ENCODE data around the gene PDGFC.

Gene PDGFC

GRCh38 chr4:156963419-156963818, 8.2 kb downstream of the PDGFC start:
- no peaks in the 10 kb centered on the region for H3K4me1 Mint-ChIP-seq (ENCODE audit: low read depth)
- no peaks in the 10 kb centered on the region for H3K9me3 Mint-ChIP-seq
- H3K36me3 Mint-ChIP-seq (ENCODE audit: low read depth): no peaks in the 10 kb centered on the region
- peaks cover 3% of the 10 kb centered on the region for H3K27me3 Mint-ChIP-seq (ENCODE audit: low read depth)
- H3K4me3 Mint-ChIP-seq: no peak overlapping the region
- no peak overlapping the region for H3K27ac Mint-ChIP-seq

DNA sequence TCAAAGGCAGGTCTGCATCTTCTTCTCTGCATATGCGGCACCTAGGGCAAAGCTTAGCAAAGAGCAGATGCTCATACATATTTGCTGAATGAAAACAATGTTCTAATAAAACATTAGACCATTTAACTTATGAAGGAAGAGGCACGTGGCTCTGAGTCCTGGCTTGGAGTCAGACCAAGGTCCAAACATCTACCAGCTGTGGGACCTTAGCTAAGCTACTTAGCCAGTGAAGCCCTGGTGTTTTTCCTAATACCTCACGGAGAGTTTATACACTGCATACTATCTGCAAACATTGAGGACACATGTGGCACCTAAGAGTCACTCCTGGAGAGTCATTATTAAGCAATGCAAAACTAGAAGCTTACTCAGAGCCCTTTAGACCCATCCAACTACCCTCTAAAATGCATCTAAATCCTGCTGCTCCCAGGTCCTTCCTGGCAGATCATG, 9.0 kb downstream of the PDGFC start:
- Mint-ChIP-seq H3K9me3 (no peaks in the 10 kb centered on the region), H3K27ac (no peak overlapping the region), H3K36me3 (ENCODE audit: low read depth) (no peaks in the 10 kb centered on the region), H3K4me1 (ENCODE audit: low read depth) (no peaks in the 10 kb centered on the region), H3K4me3 (no peak overlapping the region), H3K27me3 (ENCODE audit: low read depth) (no peaks in the 10 kb centered on the region)

GRCh38 chr4:156962058-156962358, 9.6 kb downstream of the PDGFC start:
- Mint-ChIP-seq H3K4me1 (ENCODE audit: low read depth) (no peaks in the 10 kb centered on the region), H3K27me3 (ENCODE audit: low read depth) (no peaks in the 10 kb centered on the region), H3K27ac (no peak overlapping the region), H3K9me3 (no peaks in the 10 kb centered on the region), H3K36me3 (ENCODE audit: low read depth) (no peaks in the 10 kb centered on the region), H3K4me3 (no peak overlapping the region)

DNA sequence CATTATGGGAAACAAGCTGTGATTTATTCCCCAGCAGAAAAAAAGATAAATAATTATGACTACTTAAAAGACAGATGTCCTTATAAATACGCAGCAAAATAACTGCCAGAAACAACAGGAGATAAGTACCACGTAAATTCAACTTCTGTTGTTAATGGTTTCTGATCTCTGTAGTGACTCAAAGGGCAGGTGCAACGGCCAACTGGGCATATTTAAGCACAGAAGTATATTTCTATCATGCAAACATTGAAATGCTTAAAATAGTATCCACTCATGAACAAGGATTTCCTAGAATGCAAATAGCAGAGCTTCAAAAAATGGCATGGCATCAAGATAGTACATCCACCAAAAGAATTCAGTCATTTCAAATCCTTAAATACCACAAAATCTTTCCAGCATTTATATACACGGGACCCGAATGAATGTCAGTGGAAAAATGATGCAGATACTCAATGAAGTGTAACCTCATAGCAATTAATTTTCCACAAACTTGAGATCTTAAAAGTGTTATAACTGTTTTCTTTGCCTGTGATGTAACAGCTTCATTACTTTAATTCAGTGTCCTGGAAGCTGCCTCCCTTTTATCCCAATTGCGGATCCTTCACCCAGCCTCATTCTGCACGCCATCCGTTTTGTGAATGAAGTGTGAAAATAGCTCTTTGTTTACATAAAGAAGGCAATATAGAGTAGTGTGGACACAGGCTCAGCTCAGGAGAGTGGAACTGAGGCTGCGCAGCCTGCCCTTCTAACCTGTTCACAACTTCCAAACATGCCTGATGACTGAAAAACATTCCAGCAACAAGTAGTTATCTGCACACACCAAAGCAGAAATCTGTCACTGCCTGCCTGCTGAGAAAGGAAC, 10.2 kb downstream of the PDGFC start:
- H3K4me3 Mint-ChIP-seq: no peak overlapping the region
- no peaks in the 10 kb centered on the region for H3K27me3 Mint-ChIP-seq (ENCODE audit: low read depth)
- H3K4me1 Mint-ChIP-seq (ENCODE audit: low read depth): no peaks in the 10 kb centered on the region
- H3K27ac Mint-ChIP-seq: no peak overlapping the region
- H3K9me3 Mint-ChIP-seq: no peaks in the 10 kb centered on the region
- no peaks in the 10 kb centered on the region for H3K36me3 Mint-ChIP-seq (ENCODE audit: low read depth)

DNA sequence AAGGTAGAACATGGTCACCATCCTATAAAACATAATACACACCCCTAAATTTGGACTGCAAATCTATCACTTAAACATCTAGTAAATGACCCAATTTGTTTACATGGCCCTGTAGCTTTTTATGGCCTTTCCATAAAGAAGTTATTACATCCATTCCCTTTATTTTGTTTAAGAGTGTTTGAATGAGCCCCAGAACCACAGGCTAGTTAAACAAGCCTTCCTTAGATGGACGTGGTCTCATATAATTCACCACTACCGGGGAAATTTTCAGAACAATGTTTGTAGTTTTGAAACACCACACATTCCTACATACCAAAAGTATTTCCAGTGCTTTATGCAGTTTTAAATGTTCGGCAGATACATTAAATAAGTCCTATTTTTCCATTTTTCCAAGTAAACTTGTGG, 12.3 kb downstream of the PDGFC start:
- Mint-ChIP-seq H3K9me3 (no peaks in the 10 kb centered on the region), H3K27ac (no peak overlapping the region), H3K27me3 (ENCODE audit: low read depth) (no peaks in the 10 kb centered on the region), H3K4me1 (ENCODE audit: low read depth) (no peaks in the 10 kb centered on the region), H3K4me3 (no peak overlapping the region), H3K36me3 (ENCODE audit: low read depth) (no peaks in the 10 kb centered on the region)

DNA sequence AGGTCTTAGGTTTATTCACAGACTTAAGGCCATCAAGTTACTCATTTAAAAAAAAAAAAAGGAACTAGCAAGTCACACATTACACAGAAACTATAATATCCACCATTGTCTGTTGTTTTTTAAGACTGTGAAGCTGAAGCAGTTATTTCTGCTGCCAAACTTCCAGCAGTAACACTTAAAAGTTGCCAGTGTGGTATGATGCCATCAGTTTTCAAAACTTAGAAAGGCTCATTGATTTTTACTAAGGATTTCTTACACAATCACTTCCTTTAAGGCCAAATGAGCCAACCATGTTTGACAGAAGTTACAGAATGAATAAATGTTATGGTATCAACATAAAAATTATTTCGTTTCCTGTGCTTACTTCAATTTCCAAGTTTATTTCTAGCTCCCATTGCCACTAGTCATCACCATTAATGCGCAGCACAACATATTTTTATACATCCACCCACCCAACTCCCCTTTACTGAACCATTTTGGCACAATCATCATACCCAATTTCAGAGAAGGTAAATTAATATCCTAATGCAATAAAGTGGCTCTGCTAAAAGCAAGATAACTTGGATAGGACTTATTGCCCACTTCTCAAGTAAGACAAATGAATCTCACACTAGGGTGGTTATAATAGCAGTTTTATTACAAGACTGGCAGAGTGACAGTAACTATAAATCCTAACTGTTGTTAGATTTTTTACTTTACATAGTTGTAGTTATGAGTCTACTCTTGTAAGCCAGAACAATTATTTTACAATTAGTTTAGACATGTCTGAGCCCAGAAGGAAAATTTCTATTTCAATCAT, 13.1 kb downstream of the PDGFC start:
- Mint-ChIP-seq H3K4me1 (ENCODE audit: low read depth) (no peaks in the 10 kb centered on the region), H3K36me3 (ENCODE audit: low read depth) (no peaks in the 10 kb centered on the region), H3K27ac (no peak overlapping the region), H3K9me3 (no peaks in the 10 kb centered on the region), H3K4me3 (no peak overlapping the region), H3K27me3 (ENCODE audit: low read depth) (no peaks in the 10 kb centered on the region)

GRCh38 chr4:156957556-156957955, 14.0 kb downstream of the PDGFC start:
- H3K27ac Mint-ChIP-seq: no peak overlapping the region
- H3K27me3 Mint-ChIP-seq (ENCODE audit: low read depth): no peaks in the 10 kb centered on the region
- no peak overlapping the region for H3K4me3 Mint-ChIP-seq
- no peaks in the 10 kb centered on the region for H3K36me3 Mint-ChIP-seq (ENCODE audit: low read depth)
- no peaks in the 10 kb centered on the region for H3K9me3 Mint-ChIP-seq
- no peaks in the 10 kb centered on the region for H3K4me1 Mint-ChIP-seq (ENCODE audit: low read depth)

DNA sequence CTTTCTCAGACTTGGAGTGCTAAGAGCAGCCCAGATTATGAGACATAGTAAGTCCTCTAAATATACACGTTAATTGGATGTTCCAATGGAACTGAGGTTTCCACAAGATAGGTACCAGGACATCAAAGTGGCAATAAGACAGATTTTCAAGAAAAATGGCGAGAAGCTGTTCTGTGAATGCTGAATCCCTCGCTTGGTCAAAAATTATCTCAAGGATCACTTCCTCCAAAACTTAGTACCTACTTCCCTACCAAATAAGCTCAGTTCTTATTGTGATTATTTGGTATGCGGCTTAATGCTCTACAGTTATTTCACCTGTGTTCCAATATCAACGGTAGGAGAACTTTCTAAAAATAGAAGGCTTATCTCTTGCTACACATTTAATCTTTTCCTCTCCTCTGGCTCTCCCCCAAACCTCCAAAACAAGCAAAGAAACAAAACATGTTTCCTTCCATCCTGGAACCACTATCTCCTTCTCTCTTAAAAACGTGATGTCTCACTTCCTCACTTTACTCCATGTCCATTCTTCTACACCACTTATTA, 14.7 kb downstream of the PDGFC start:
- H3K36me3 Mint-ChIP-seq (ENCODE audit: low read depth): no peaks in the 10 kb centered on the region
- H3K27me3 Mint-ChIP-seq (ENCODE audit: low read depth): no peaks in the 10 kb centered on the region
- no peaks in the 10 kb centered on the region for H3K9me3 Mint-ChIP-seq
- H3K4me3 Mint-ChIP-seq: no peak overlapping the region
- no peak overlapping the region for H3K27ac Mint-ChIP-seq
- no peaks in the 10 kb centered on the region for H3K4me1 Mint-ChIP-seq (ENCODE audit: low read depth)

DNA sequence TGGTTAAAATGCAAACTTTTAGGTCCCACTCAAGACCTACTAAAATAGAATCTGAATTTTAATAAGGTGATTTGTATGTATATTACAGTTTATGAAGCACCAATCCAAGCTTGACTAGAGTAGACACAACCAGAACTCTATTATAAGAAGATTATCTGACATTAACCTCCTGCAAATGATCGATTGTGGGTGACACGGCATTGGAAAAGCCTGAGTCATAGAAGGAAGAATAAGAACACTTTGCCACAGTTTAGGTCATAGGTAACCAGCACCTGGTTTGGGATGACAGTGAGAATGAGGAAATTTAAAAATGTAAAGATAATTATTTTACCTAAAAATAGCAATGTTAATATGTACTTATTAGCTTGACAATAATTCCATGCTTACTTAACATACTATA, 15.2 kb downstream of the PDGFC start:
- Mint-ChIP-seq H3K36me3 (ENCODE audit: low read depth) (no peaks in the 10 kb centered on the region), H3K4me3 (no peak overlapping the region), H3K27ac (no peak overlapping the region), H3K9me3 (no peaks in the 10 kb centered on the region), H3K27me3 (ENCODE audit: low read depth) (no peaks in the 10 kb centered on the region), H3K4me1 (ENCODE audit: low read depth) (no peaks in the 10 kb centered on the region)

GRCh38 chr4:156954587-156954986, 17.0 kb downstream of the PDGFC start:
- Mint-ChIP-seq H3K9me3 (no peaks in the 10 kb centered on the region), H3K27me3 (ENCODE audit: low read depth) (no peaks in the 10 kb centered on the region), H3K27ac (no peak overlapping the region)

DNA sequence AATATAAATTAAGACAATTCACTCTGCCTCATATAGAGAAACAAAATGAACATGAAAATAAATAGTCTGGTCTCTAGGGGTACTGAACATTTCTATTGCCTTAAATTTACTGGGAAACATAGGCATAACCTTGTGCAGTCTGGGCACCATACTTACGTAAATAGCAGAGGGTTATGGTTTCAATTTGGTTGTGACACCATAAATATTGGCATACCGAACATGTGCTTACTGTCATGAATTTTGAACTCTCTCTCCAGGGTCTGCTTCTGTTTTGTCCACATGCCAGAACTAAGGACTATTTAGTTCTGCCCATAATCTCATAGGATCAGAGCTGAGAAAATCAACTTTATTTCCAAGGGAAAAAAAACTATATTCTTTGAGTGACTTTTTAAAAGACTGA, 17.6 kb downstream of the PDGFC start:
- Mint-ChIP-seq H3K9me3 (no peaks in the 10 kb centered on the region), H3K4me1 (ENCODE audit: low read depth) (no peaks in the 10 kb centered on the region), H3K27me3 (ENCODE audit: low read depth) (no peaks in the 10 kb centered on the region), H3K36me3 (ENCODE audit: low read depth) (no peaks in the 10 kb centered on the region), H3K27ac (no peak overlapping the region), H3K4me3 (no peak overlapping the region)

More at GRCh38 chr4:156954587-156954986, 17.0 kb downstream of the PDGFC start:
- H3K4me3 Mint-ChIP-seq: no peak overlapping the region
- no peaks in the 10 kb centered on the region for H3K36me3 Mint-ChIP-seq (ENCODE audit: low read depth)
- no peaks in the 10 kb centered on the region for H3K4me1 Mint-ChIP-seq (ENCODE audit: low read depth)

GRCh38 chr4:156953001-156953400, 18.6 kb downstream of the PDGFC start:
- Mint-ChIP-seq H3K36me3 (ENCODE audit: low read depth) (no peaks in the 10 kb centered on the region), H3K27ac (no peak overlapping the region), H3K4me1 (ENCODE audit: low read depth) (no peaks in the 10 kb centered on the region), H3K9me3 (no peaks in the 10 kb centered on the region), H3K4me3 (no peak overlapping the region), H3K27me3 (ENCODE audit: low read depth) (no peaks in the 10 kb centered on the region)

DNA sequence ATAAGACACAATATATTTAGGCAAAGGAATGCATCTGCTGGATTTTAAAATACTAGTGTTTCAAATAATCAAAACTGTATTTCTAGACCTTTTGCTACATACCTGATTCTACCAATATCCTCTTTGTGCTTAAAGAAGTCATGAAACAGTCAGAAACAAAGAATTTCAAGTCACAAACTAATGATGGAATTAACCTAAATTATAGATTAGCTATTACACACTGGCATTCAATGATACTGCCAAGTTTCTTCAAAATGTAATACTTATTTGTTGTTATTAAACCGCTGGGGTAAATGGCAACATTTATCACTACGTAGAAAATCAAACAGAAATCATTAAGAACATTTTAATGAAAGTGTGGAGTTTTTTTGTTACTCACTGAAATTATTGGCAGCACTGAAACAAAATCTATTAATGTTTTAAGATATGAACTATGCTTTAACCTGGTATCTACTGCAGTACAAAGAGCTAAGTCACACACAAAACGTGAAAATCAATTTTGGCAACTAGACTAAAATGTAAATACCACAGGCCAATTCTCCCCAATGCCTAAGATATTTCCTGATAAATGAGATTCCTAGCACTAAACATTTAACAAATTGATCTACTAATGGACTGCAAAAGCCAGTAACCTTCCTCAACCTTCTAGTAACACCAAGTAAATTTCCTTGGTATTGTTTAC, 19.4 kb downstream of the PDGFC start:
- H3K9me3 Mint-ChIP-seq: no peaks in the 10 kb centered on the region
- no peaks in the 10 kb centered on the region for H3K27me3 Mint-ChIP-seq (ENCODE audit: low read depth)
- H3K4me1 Mint-ChIP-seq (ENCODE audit: low read depth): no peaks in the 10 kb centered on the region

DNA sequence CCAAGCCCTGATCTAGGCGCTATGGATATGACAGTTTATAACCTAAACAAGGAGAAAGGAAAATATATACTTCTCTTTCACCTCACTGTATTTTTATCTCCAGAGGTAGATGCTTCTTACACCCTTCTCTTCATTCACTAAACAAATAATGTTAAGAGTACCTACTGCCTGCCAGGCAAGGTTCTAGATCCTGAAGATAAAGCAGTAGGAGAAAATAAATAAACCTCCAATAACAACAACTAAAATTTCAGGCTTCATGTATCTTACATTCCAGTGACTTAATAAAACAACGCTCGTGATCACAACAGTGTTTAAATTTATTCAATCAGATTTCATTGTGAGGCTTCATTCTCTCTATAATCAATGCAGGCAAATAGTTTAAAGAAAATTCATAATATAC, 20.7 kb downstream of the PDGFC start:
- no peaks in the 10 kb centered on the region for H3K27me3 Mint-ChIP-seq (ENCODE audit: low read depth)
- H3K4me1 Mint-ChIP-seq (ENCODE audit: low read depth): no peaks in the 10 kb centered on the region
- no peak overlapping the region for H3K4me3 Mint-ChIP-seq
- H3K27ac Mint-ChIP-seq: no peak overlapping the region
- no peaks in the 10 kb centered on the region for H3K9me3 Mint-ChIP-seq
- no peaks in the 10 kb centered on the region for H3K36me3 Mint-ChIP-seq (ENCODE audit: low read depth)

More for the DNA sequence above, 19.4 kb downstream of the PDGFC start:
- Mint-ChIP-seq H3K36me3 (ENCODE audit: low read depth) (no peaks in the 10 kb centered on the region), H3K4me3 (no peak overlapping the region), H3K27ac (no peak overlapping the region)
